ENCODE measurements around the gene MEIS2.

DNA sequence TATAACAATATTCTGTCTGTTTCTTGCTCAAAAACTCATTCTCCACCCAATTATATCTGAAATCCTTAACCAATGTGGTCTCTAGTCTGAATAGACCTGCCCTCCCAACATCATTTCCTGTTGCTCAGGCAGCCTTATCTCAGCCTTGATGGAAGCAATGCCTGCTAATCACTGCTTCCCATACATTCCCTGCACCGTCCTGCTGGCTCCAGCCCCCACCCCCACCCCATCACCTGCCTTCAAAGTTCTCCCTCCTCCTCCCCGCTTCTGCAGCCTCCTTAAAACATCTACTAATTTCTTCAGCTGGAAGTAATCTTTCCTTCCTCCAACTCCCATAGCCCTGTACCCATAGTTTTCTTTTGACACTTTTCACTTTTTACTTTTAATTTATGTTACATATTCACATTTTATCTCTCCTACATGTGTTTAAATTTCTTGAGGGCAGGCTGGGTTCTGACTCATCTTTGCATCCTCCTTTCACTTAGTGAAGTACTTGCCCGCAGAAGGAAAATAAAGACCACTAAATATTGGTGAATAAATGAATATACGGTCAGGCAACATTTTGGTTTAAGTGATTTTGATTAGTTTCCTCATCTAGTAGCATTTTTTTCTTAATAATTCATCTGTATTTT is 98.2 kb downstream of the MEIS2 start:
- TF ChIP-seq, protein P1, sequence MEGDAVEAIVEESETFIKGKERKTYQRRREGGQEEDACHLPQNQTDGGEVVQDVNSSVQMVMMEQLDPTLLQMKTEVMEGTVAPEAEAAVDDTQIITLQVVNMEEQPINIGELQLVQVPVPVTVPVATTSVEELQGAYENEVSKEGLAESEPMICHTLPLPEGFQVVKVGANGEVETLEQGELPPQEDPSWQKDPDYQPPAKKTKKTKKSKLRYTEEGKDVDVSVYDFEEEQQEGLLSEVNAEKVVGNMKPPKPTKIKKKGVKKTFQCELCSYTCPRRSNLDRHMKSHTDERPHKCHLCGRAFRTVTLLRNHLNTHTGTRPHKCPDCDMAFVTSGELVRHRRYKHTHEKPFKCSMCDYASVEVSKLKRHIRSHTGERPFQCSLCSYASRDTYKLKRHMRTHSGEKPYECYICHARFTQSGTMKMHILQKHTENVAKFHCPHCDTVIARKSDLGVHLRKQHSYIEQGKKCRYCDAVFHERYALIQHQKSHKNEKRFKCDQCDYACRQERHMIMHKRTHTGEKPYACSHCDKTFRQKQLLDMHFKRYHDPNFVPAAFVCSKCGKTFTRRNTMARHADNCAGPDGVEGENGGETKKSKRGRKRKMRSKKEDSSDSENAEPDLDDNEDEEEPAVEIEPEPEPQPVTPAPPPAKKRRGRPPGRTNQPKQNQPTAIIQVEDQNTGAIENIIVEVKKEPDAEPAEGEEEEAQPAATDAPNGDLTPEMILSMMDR (IDR thresholded peaks at IDR 0.05; ENCODE audit: insufficient read depth, low read depth, low read length): no peak
- no peak for TF ChIP-seq EZH2 (IDR thresholded peaks at IDR 0.05; ENCODE audit: insufficient read depth, low read length)

Measured in astrocyte (in vitro differentiated cells and primary cell).